ENCODE measurements around the gene COL26A1.
"Not testable (repeated sequence)": the region's sequence is repeated elsewhere in the genome, so short reads cannot be mapped to it uniquely, and the experiment has no call there.

COL26A1 gene

DNA sequence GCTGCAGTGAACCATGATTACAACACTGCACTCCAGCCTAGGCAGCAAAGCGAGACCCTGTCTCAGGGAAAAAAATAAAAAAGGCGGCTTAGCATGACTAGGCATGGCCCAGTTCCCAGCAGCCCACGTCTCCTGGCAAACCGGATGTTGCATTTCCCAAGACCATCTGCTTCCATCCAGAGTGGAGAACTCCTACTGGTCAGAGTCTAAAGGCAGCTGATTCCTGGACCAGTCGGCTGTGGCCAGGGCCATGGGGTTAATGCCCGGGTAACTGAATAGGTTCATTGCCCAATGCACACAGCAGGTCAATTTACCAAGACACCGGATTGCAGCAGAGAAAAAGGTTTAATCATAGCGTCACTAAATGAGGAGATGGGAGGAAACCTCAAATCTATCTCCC is 133.3 kb downstream of the COL26A1 start:
- no peak for DNase-seq (ENCODE audit: low read depth)

DNA sequence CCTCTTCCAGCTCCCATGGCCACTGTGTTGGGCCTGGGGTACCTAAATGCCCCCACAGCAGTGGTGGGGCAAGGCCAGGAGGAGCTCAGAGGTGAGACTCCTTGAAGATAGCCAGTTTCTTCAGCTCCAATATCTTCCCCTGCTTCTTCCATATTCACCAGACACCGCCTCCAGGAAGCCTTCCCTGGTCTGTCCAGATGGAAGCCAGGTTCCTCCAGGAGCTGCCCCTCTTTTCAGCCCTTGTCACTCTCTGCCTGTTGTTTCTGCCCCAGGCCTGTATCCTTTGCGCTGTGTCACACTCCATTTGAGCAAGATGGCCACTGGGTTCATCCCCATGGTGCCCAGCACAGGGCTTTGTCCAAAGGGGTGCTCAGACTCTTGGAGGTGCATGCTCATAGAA is 138.7 kb downstream of the COL26A1 start:
- no peak for DNase-seq (ENCODE audit: low read depth)

DNA sequence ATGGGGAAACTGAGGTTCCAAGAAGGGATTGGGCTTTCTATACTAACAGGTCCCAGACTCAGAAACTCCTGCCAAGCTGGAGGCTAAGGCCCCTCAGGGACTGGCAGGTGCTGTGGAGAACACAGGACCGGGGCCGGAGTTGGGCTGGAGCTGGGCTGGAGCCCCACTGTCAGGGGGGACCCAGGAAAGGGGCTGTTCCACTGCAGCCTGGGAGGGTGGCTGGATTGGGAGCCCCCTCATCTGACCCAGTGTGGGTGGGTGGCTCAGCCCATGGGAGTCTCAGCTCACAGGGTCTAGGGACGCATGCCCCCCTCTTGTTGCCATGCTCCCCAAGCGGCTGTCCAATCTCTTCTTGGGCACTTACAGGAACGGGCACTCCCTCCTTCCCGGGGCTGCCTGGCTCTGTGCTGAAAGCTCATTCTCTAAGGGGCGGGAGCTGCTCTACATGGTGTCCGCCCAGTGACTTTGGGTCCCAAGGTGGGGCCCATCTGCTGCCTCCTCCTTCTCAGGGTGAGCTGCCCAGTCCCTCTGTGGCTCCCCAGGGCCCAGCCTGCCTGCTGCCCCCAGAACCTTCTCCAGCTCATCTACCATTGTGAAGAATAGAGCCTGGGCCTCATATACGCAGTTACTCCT is 139.9 kb downstream of the COL26A1 start:
- DNase-seq (ENCODE audit: low read depth): no peak

DNA sequence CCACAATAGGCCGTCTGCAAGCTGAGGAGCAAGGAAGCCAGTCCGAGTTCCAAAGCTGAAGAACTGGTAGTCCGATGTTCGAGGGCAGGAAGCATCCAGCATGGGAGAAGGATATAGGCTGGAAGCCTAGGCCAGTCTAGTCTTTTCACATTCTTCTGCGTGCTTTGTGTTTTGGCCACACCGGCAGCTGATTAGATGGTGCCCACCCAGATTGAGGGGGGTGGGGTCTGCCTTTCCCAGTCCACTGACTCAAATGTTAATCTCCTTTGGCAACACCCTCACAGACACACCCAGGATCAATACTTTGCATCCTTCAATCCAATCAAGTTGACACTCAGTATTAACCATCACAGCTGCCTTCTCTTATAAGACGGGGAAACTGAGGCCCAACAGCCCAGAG is 142.8 kb downstream of the COL26A1 start:
- DNase-seq (ENCODE audit: low read depth): not testable (repeated sequence)

GRCh38 chr7:101506531-101506930 is 143.9 kb downstream of the COL26A1 start:
- DNase-seq (ENCODE audit: low read depth): no peak

- DNase-seq (ENCODE audit: low read depth): no peak
Observed at GRCh38 chr7:101507327-101507726, 144.7 kb downstream of the COL26A1 start.

DNA sequence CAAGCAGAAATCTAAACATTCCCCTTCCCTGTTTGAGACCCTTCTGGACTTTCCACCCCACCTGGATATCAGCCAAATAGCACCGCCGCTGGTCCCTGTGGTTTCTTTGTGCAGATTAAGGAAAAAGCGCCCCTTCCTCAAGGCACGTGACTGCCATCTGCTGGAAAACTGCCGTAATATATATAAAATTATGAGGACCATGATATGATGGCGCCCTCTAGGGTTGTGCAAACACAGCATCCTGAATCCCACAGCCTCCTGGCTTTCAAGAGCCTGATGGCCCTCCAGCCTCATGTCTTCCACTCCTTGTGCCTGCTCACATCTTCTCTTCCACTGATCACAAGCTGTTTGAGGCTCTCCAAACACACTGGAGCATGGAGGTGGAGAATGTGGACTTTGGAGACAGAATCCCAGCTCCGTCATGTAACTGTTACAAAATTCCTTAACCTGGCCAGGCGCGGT is 145.1 kb downstream of the COL26A1 start:
- DNase-seq (ENCODE audit: low read depth): no peak

GRCh38 chr7:101510297-101510696 is 147.6 kb downstream of the COL26A1 start:
- no peak for DNase-seq (ENCODE audit: low read depth)

DNA sequence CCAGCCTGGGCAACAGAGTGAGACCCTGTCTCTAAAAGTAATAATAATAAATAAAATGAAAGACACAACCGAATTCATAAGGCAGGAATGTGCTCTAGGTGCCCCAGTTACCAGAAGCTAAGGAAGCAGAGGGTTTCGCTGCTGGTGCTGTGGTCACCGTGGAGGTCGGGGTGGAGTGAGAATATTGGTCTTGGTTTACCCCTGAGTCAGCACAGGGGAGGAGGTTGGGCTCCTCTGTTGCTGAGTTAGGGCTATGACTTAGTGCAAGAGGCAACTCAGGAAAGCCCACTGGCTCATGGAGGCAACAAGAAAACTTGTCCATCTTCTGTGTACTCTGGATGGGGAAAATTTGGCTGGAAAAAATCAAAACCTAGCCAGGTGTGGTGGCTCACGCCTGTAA is 149.3 kb downstream of the COL26A1 start:
- no peak for DNase-seq (ENCODE audit: low read depth)

DNA sequence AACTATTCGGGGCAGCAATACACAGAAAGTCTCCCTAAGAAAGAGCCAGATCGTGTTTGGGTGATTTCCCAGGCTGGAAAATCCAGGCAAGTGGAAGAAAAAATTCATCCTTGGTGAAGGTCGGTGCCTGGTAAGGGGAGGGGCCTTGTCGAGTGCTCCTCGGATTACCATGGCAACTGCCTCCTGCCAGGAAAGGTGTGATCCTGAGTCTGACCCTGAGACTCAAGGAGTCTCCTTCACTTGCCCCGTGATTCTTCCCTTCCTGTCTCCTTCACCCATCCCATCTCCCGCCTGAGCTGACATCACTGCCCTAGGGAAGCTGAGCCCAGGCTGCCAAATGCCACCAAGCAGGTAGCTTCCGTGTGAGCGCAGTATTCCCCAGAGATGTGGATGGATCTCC is 154.2 kb downstream of the COL26A1 start:
- no peak for DNase-seq (ENCODE audit: low read depth)

GRCh38 chr7:101517304-101517703 is 154.6 kb downstream of the COL26A1 start:
- no peak for DNase-seq (ENCODE audit: low read depth)

GRCh38 chr7:101518336-101518735 is 155.7 kb downstream of the COL26A1 start:
- no peak for DNase-seq (ENCODE audit: low read depth)

- no peak for DNase-seq (ENCODE audit: low read depth)
Observed at GRCh38 chr7:101519324-101520023, 156.8 kb downstream of the COL26A1 start.

DNA sequence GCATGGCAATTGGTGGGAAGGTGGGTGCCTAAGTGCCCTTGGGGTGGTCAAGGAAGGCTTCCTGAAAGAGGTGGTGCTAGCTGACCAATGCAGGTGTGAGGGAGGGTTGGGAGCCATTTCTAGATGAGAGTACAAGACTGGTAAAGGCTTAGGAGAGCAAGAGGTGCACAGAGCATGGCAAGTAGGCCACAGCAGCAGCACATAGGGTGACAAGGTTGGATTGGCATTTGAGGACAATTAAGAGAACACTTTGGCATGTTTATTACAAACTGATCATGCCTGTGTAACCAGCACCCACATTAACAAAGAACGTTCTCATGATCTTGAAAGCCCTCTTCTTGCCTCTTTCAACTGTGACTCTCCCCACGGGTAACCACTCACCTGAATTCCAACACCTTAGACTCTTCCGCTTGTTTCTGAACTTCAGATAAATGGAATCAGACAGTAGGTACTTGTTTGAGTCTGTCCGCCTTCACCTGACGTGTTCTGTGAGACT is 158.8 kb downstream of the COL26A1 start:
- no peak for DNase-seq (ENCODE audit: low read depth)

- no peak for DNase-seq (ENCODE audit: low read depth)
Observed at GRCh38 chr7:101522021-101522420, 159.3 kb downstream of the COL26A1 start.

DNA sequence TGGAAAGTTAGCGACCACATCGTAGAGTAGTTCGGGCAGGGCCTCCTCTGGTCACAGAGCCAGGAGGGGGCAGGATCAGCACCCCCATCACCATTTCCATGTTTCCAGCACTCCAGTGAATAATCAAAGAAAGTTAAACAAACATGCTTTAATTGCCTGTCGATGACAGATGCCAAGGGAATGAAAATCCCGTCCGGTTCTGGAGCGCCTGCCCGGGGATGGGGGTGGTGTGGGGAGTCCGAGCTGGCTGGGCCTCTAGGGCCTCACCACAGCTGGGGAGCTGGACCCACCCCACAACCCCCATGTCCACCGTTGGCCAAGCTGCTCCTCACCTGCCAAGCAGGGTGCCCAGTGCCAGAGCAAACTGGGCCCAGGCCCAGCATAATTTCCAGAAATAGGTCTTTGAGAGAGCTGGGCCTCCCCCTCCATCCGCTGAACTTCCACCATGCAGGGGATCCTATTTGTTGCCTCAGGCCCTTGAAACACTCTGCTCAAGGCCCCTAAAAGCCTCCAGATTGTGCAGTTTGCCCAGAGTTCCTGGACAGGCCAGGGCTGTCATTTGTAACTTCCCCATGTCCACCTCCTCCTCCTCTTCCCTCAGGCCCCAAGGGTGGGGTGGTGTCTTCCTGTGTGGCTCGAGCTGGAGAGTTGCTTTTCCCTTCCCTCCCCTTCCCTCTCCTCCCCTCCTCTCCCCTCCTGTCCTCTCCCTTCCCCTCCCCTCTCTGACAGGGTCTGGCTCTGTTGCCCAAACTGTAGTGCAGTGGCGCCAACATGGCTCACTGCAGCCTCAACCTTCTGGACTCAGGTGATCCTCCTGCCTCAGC is 165.4 kb downstream of the COL26A1 start:
- no peak for DNase-seq (ENCODE audit: low read depth)

DNA sequence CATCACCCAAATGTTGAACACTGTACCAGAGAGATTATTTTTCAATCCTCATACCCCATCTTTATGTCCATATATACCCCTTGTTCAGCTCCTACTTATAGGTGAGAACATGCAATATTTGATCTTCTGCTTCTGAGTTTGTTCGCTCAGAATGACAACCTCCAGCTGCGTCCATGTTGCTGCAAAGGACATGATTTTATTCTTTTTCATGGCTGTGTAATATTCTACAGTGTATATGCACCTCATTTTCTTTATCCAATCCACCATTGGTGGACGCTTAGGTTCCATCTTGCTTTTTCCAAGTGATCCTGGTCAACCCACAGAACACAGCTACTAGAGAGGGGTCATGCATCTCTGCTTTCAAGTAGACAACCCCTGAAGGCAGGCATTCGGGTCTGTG is 166.9 kb downstream of the COL26A1 start:
- no peak for DNase-seq (ENCODE audit: low read depth)

- no peak for DNase-seq (ENCODE audit: low read depth)
Observed at GRCh38 chr7:101531726-101532357, 169.2 kb downstream of the COL26A1 start.

DNA sequence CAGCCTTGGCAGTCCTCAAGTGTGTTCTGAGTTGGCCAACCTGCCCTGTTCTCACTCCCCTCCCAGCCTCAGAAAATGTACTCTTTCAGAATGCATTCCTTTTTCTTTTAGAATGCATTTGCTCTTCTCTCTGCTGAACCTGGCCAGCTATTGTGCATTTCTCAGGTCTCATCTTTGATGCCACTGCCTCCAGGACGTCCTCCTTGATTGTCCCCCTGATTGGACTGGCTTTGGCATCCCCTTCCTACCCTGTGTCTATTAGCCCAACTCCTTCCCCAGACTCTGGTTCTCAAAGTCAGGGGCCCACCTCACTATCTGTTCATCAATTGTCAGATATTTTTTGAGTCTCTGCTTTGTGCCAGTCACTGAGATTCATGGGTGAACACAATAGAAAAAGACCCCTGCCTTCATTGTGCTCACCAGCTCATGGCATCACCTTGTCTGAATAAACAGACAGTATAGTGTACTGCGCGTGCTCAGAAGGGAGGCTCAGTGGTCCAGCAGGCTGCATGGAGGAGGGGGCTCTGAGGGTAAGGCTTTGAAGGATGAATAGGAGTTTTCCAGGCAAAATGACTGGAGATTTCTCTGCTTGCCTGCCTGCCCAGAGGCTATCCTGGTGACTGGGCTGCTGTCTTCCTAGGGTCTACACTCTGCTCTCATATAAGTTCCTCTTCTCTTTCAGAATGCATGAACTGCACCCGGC is 169.9 kb downstream of the COL26A1 start:
- DNase-seq (ENCODE audit: low read depth): no peak

DNA sequence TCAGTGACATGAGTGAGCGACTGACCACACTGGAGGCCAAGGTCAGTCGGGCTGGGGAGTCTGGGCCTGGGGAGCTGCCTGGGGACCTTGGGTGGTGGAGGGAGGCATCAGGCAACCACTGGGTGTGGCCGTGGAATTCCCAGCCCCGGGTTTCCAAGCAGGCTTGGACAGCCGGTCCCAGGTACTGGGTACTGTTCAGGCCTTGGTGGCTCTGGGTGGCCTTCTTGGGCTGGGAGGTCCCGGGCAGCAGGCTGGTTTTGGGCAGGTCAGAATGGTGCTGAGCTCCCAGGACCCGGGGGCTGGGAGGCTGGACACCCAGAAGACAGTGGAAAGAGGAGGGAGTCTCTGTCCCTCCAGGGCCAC is 170.4 kb downstream of the COL26A1 start:
- no peak for DNase-seq (ENCODE audit: low read depth)

GRCh38 chr7:101534015-101534803 is 171.5 kb downstream of the COL26A1 start:
- DNase-seq (ENCODE audit: low read depth): no peak
